Heart left ventricle (tissue), 16 donors: ENCODE measurements around the gene ULK1. TPM values are rescaled to one million over a fixed set of nuclear protein-coding genes. Genes with fewer than 3 reads are reported as not detected.

ENCODE experiments used
- ATAC-seq, 4 donors: fragments of 200-7000 bp; cut with Tn5 transposase; one replicate each; pipeline ENCODE4 v1.9.1; 2020 to 2022; ENCODE audit warnings: moderate library complexity in 4 of 4, mild to moderate bottlenecking in 3 of 4, moderate number of reproducible peaks in 1 of 4
- DNase-seq, 5 donors: peaks; one replicate each; pipeline ENCODE4 v3.0.0-alpha.2; 2020
- H3K27ac ChIP-seq, 12 donors: fragments of 200-600 bp; sonication (generic) in 4 of 12; one replicate each; pipeline versions ENCODE4 v1.5.0 to v1.8.0; 2016 to 2022; ENCODE audit warnings: mild to moderate bottlenecking in 2 of 12
- H3K27me3 ChIP-seq, 9 donors: fragments of 200-600 bp; sonication (generic) in 2 of 9; one replicate each; pipeline versions ENCODE4 v1.5.1 to v1.8.0; 2016 to 2022; ENCODE audit warnings: mild to moderate bottlenecking in 3 of 9
- H3K36me3 ChIP-seq, 9 donors: fragments of 200-600 bp; sonication (generic) in 2 of 9; one replicate each; pipeline versions ENCODE4 v1.5.0 to v1.8.0; 2018 to 2022; ENCODE audit warnings: mild to moderate bottlenecking in 2 of 9
- H3K4me1 ChIP-seq, 12 donors: fragments of 200-600 bp; sonication (generic) in 4 of 12; one replicate each; pipeline versions ENCODE4 v1.5.0 to v1.8.0; 2016 to 2022; ENCODE audit warnings: mild to moderate bottlenecking in 3 of 12
- H3K4me3 ChIP-seq, 12 donors: fragments of 200-600 bp; sonication (generic) in 4 of 12; one replicate each; pipeline versions ENCODE4 v1.5.0 to v1.8.0; 2017 to 2022; ENCODE audit warnings: mild to moderate bottlenecking in 9 of 12, moderate library complexity in 4 of 12
- H3K9me3 ChIP-seq, 12 donors: fragments of 200-600 bp; sonication (generic) in 4 of 12; one replicate each; pipeline versions ENCODE4 v1.5.0 to v1.8.0; 2016 to 2022; ENCODE audit warnings: mild to moderate bottlenecking in 1 of 12
- CTCF ChIP-seq, 12 donors: fragments of 200-600 bp; sonication (generic) in 4 of 12; IDR thresholded peaks; one replicate each; pipeline versions ENCODE4 v1.5.0 to v1.8.0; 2018 to 2022; ENCODE audit warnings: antibody characterized with exemption in 12 of 12, mild to moderate bottlenecking in 5 of 12
- POLR2A ChIP-seq, 2 donors: fragments of 450-650 bp; IDR thresholded peaks; one replicate each; pipeline ENCODE4 v1.6.1; 2017; ENCODE audit warnings: antibody characterized with exemption in 2 of 2, mild to moderate bottlenecking in 2 of 2, moderate library complexity in 2 of 2
- WGBS, 4 donors: extraction: QIAGEN DNeasy Blood & Tissue Kit in 2 of 4; methylation state at CpG; one replicate each; pipeline versions ENCODE4 v1.1.5 to v1.1.7; 2013 to 2018; 5-methylcytosine and 5-hydroxymethylcytosine counted together
- intact Hi-C, 10 donors: fragments of 100-400 bp; cut with DNase I; formaldehyde crosslinking; loops; one replicate each; pipeline versions ENCODE4 v1.11.1 to v1.14.2; 2022
- polyA plus RNA-seq, 2 donors: library from polyadenylated mRNA; stranded (reverse); fragments of 200-250 nt; gene quantifications; one replicate each; pipeline ENCODE4 v1.2.3, GENCODE V29; 2013
- total RNA-seq, 9 donors: library from RNA; depleted of rRNA in 2 of 9; stranded (reverse); fragments of >200 nt in 2 of 9; fragmentation: NEBNext Ultra II Directional in 3 of 9; extraction: Animal tissue kit (Norgen Biotek cat#: 25700) in 3 of 9; gene quantifications; one replicate each; pipeline versions ENCODE4 v1.1.0 to v1.2.4, GENCODE V29; 2016 to 2023
- donor health status: ischemic (EF 13 %, LVEDD 7.1; RV severe dilation, severe dysfunction).
- donor health status: healthy with polysubstance abuse.
- donor health status: DM: no; HTN: yes; CAD: no.
- donor health status: DM: no; HTN: no; CAD: no.
- donor health status: ischemic (EF 25% LVEDD 6.9; RV normal size, moderate dysfunction).
- donor health status: ischemic (EF 25% LVEDD 5.7; RV mildly dilated, moderate dysfunction).
- donor health status: healthy.
- donor health status: DM: yes; HTN: yes; CAD: no.
- donor health status: ischemic (EF 35%, LVEDD 5.7; RV mildly dilated, moderate dysfunction).
- donor health status: nonischemic (EF 11% LVEDD 7.7; RV severe dilation, severe dysfunction).
- donor health status: DM: yes; HTN: yes; CAD: no.
- donor health status: PGD.
- donor health status: ischemic (EF 29% LVEDD 5.4; RV normal size, mild dysfunction).
- donor health status: nonischemic (EF 23%, LVEDD 6.1; RV moderate dilation, normal function).

Gene ULK1
- total and polyA plus RNA-seq, 11 donors, result 21.9 to 56.0 (median 41.8) TPM

- DNase-seq, result peak in 1 of 5 donors; percentile 17
- intact Hi-C loops, result no loop called here
- ATAC-seq, result no peak
Measured at GRCh38 chr12:131920157-131920508, 25.7 kb downstream of the ULK1 start.

GRCh38 chr12:131920902-131921840, 26.7 kb downstream of the ULK1 start:
- Histone ChIP-seq H3K27me3 (no peaks in the 10 kb centered on the region), H3K27ac (peak overlapping the region in 11 of 12 donors; percentile 5 to 81 (median 70)), H3K36me3 (peaks cover 0 to 58% (median 47%) of the 10 kb centered on the region in 9 donors), H3K4me1 (peaks cover 0 to 29% (median 9%) of the 10 kb centered on the region in 12 donors), H3K9me3 (no peaks in the 10 kb centered on the region), H3K4me3 (no peak overlapping the region)
- no peak for TF ChIP-seq CTCF (IDR thresholded peaks at IDR 0.05)
- no peak for TF ChIP-seq POLR2A (IDR thresholded peaks at IDR 0.05)
- intact Hi-C loops, result no loop called here
- ATAC-seq, result peak; percentile 56 to 81 (median 64)
- 78 to 90% (median 84%) methylated on average over 22 to 35 of the region's 35 CpGs for WGBS, 4 donors
- peak in 3 of 5 donors; percentile 40 to 66 (median 49) for DNase-seq

More at GRCh38 chr12:131920157-131920508, 25.7 kb downstream of the ULK1 start:
- Histone ChIP-seq H3K4me1 (peaks cover 0 to 29% (median 9%) of the 10 kb centered on the region in 12 donors), H3K36me3 (peaks cover 0 to 68% (median 57%) of the 10 kb centered on the region in 9 donors), H3K4me3 (no peak overlapping the region), H3K27me3 (no peaks in the 10 kb centered on the region), H3K9me3 (no peaks in the 10 kb centered on the region), H3K27ac (peak overlapping the region in 3 of 12 donors; percentile 15 to 81 (median 71))
- TF ChIP-seq POLR2A (IDR thresholded peaks at IDR 0.05) (no peak), CTCF (IDR thresholded peaks at IDR 0.05) (no peak)
- WGBS, 4 donors, result 91 to 98% (median 93%) methylated on average over 10 to 14 of the region's 14 CpGs

- Histone ChIP-seq H3K27ac (peak overlapping the region in 11 of 12 donors; percentile 5 to 81 (median 70)), H3K4me3 (no peak overlapping the region), H3K9me3 (no peaks in the 10 kb centered on the region), H3K36me3 (peaks cover 0 to 51% (median 40%) of the 10 kb centered on the region in 9 donors), H3K27me3 (no peaks in the 10 kb centered on the region), H3K4me1 (peaks cover 0 to 29% (median 9%) of the 10 kb centered on the region in 12 donors)
- ATAC-seq (peak; percentile 60 to 85 (median 72)), DNase-seq (peak in 4 of 5 donors; percentile 51 to 78 (median 63))
- 57 to 67% (median 64%) methylated on average over 24 to 29 of the region's 29 CpGs for WGBS, 4 donors
- intact Hi-C loops, result loop anchor here in 1 of 10 donors (2.0 kb wide), 1 partner anchor 17 kb away; no protein-coding TSS in a partner anchor
- TF ChIP-seq POLR2A (IDR thresholded peaks at IDR 0.05), result no peak
Measured at GRCh38 chr12:131921866-131922769, 27.7 kb downstream of the ULK1 start.

- 87 to 93% (median 91%) methylated on average over 13 of the region's 13 CpGs for WGBS, 4 donors
- peaks cover 0 to 29% (median 9%) of the 10 kb centered on the region in 12 donors for H3K4me1 ChIP-seq
- H3K27me3 ChIP-seq, result no peaks in the 10 kb centered on the region
- peaks cover 0 to 46% (median 36%) of the 10 kb centered on the region in 9 donors for H3K36me3 ChIP-seq
- H3K9me3 ChIP-seq, result no peaks in the 10 kb centered on the region
- H3K4me3 ChIP-seq, result no peak overlapping the region
- TF ChIP-seq CTCF (IDR thresholded peaks at IDR 0.05) (no peak), POLR2A (IDR thresholded peaks at IDR 0.05) (no peak)
- peak overlapping the region in 9 of 12 donors; percentile 0 to 81 (median 70) for H3K27ac ChIP-seq
- ATAC-seq, result no peak
- no peak for DNase-seq
- intact Hi-C loops, result loop anchor here in 1 of 10 donors (2.0 kb wide), 1 partner anchor 18 kb away; no protein-coding TSS in a partner anchor
Measured at GRCh38 chr12:131922772-131923171, 28.4 kb downstream of the ULK1 start.
